Activated T-helper 9 cell treated with anti-CD3 and anti-CD28 coated beads, Interleukin-2, amount 50 U/mL, for 16 hours (primary cell): ENCODE measurements around the gene ADCY5.

Experiments used
- DNase-seq: peaks from one replicate; pipeline ENCODE4 v3.0.0-alpha.2; 2020; ENCODE audit warnings: low read depth

Gene ADCY5

DNA sequence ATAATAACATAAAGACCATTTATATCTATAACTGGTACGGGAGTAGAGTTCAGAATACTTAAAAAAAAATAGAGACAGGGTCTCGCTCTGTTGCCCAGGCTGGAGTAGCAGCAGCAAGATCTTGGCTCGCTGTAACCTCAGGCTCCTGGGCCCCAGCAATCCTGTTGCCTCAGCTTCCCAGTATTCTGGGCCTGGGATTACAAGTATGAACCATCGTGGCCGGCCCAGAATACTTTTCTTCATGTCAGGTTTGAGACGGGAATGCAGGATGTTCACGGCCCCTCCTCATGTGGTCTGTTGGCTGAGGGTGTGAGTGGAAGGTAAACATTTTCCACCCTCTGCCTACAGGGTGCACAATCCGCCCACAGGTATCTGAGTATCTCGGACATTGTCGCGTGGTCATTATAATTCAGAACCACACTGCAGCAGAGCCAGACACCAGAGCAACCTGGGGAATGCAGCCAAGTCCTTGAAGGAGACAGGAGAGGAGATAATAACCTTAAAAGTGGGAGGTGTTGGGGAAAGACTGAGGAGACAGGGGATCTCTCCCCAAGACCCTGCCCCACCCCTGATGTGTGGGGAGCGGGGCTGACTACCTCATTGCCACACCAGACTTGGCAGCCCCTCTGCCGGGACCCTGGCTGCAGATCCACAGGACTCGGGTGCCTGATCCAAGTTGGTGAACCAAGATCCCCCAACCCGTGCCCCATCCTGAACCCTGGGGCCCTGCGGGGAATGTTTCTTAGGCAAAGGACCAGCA lies 106.8 kb downstream of the ADCY5 start:
- DNase-seq = no peak

DNA sequence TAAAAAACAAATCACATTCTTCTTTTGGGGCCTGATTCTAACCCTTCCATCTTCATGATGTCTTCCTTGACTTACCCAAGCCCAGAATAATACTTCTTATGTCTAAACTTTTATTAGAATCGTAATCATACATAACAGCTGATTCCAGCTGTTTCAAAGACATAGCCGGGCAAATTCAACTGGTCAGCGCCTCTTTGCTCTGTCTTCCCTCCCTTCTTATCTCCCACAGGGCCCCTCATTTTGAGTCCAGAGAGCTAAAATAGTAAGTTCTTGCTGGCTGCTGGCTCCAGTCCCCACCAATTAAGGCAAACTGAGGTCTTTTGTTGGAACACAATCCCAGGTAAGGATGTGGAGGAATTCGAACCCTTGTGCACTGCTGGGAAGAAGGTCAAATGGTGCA lies 108.6 kb downstream of the ADCY5 start:
- no peak for DNase-seq

DNA sequence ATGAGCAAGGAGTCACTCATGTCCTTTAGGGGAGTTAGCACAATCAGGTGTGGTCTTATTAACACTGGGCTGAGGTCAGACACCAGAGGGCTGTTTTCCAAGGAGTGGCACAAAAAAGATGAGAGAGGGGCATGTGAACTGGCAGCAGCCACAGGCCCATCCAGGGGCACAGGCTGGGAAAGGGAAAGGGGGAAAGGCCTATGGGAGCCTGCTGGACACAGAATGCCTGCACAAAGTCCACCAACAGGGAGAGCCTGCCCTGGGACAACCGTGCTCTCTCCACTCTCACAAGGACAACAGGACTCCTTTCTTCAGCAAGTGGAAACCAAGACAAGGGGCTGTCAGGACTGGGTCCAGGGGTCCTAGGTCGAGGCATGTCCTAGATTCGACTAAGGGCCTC lies 109.6 kb downstream of the ADCY5 start:
- no peak for DNase-seq

DNA sequence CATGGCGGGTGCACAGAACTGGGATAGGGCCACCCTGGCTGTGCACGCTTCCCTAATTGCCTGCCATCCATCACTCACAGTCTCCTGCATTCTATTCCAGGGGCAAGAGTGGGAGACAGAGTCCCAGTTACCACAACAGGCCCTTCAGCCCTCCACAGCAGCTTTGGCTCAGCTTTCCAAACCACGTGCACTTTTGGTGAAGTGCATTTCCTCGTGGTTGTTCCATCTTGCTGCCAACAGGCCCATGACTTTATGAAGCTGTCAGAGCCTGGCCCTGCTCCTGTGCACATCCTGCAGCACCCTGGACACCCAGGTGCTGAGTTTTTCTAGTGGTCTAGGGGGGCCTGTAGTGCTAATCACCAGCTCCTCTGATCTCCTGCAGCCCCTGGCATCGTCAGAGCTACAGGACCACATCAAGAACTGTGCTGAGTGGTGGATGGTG lies 110.2 kb downstream of the ADCY5 start:
- DNase-seq = no peak

DNA sequence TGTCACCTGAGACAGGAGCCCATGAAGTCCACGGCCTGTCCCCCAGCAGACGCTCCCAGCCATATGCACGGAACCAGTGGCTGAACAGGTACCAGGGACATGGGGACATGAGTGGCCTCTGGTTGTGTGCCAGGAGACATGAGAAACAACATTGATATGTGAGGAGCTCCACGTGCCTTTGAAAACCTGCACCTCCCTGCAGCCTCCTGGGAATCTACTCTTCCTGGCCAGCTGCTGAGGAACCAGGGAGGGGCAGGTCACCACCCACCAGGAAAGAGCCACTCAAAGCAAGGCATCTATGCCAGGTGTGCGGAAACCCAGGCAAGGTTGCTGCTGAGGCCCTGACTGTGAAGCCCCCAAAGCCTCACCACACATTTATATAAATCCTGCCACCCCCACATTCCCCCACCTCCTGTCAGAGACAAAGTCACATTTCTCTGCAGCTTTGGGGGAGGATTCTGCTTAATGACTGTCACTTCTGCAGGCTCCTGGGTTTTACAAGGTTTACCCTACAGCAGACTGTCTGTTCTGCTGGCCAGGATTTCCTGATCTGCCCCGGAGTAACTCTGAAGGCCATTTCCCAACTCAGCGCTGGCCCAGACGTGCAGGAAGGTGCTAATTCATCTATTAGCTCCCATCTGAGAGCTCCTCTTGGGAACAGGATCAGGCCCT lies 110.8 kb downstream of the ADCY5 start:
- DNase-seq = no peak

DNA sequence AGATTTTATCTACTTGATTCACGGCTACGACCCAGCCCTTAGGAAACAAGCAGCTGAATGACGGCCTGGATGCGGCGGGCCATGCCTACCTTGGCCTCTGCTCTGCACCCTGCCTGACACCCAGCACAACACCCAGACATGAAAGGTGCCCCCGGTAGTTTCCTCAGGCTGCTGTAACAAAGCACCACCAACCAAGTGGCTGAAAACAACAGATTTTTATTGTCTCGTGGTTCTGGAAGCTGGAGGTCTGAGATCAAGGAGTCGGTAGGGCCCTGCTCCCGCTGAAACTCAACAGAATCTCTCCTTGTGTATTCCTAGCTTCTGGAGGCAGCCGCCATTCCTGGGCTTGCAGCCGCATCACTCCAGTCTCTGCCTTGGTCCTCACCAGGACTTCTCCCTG lies 111.7 kb downstream of the ADCY5 start:
- DNase-seq = no peak

DNA sequence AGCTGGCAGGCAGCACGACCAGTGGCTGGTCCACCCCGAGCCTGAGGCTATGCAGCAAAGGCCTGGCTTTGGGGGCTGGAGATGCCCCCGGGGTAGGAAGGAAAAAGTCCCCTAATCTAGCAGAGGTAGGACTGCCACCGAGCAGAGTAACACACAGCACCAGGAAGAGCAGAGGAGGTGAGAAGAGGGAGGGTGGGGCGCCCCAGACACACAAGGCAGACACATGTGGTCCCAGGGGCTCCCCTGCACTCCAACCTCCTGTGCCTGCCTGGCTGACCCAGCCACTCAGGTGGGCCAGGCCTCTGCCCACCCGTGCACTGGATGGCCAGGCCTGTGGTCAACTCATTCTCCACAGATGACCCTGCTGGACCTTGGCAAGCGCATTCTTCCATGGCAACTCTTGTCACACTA lies 112.4 kb downstream of the ADCY5 start:
- DNase-seq = no peak

DNA sequence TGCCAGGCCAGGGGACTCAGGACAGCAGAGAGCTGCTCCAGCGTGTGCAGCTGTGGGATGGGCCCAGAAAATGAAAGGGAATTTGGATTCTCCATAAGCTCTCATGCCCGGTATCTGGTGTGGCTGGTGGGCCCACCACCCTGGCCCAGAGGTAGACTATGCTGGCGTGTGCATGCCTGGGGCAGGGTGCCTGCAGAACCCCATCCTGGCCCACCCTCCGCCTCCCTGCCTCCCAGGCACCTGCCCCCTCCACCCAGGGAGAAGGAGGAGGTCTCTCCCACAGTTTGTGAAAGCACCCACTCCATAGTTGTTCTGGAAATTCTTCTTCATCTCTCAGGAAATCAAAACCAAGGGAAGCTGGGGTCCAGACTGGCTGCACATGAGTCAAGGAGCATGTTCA lies 112.9 kb downstream of the ADCY5 start:
- DNase-seq = no peak

DNA sequence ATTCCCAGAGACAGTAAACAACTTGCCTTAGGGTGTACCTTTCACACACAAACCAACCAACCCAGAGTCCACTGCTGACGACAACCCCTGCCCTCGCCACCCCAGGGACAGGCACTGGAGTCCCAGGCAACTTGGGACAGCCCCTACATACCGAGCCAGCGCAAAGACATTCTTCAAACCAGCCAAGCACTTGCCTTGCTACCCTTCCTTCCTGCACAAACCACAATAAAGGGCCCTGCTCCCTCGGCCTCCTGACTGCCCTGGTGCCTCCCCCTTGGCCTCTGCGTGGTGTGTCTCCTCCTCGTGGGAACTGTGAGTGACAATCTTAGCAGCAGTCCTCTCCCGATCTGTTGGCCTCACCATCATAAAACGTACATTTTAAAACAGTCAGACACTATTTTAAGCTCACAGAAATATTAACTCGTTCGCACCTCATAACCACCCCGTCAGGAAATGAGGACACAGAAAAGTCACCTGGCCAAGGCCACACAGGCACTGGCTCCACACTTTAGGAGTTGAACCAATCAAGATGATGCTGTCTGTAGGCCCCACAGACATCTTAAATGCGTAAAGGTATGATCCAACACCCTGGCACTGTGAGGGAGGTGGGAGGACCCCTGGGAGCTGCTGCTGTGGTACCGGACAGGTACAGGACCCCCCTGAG lies 113.8 kb downstream of the ADCY5 start:
- DNase-seq = no peak

DNA sequence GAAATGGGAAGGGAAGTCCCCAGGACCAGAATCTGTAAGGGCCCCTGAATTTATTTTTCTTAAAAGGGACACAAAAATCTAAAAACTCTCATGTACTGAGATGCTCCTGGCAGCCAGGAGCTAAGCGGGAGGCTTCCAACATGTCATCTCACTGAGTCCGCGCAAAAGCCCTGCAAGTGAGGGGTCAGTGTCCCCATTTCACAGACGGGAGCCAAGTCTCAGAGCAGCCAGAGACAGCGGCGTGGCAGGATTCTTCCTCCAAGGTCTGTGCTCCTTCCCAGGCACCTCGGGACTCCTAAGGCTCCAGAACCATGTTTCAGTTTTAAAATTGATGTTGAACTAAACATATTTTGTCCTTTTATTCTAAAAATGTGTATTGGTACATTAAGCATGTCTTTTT lies 114.8 kb downstream of the ADCY5 start:
- DNase-seq = no peak

DNA sequence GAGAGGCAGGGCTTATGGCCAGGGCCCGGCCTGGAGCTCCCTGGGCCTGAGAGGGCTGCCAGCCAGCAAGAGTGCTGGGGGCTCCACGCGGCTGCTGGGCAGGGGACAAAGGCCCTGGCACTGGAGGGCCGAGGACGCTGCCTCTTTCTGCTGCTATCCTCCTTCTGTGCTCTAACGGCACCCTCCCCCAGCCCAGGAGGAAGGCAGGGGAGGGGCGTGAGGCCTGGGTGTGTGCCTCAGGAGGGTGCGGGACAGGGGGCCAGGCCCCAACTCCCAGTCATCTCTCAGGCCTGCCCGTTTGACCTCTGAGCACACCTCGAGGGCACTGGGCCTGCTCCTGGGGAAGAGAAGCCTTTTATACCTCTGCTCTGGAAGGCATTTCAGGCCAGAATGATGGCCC lies 115.5 kb downstream of the ADCY5 start:
- no peak for DNase-seq

DNA sequence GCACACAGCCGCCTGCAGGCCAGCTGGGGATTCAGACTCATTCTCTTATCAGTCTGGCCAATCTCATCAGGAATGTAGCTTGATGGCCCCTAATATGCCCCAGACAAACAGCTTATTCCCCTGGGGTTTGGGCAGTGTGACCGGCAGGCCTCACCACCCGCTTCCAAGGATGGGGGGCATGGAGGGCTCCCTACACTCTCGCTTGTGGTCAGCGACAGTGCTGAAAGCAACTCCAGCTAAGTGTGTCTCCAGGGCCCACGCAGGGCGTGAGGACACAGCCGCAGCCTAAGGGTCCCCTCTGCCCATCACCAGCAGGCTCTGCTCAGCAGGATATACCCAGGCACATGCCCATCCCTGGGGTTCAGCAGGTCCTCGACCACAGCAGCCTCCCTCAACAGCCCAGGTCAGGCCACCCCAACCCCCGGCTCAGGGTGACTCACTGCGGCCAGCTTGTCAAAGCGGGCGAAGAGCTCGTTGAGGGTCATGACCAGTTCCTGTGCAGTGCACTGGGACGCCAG lies 116.7 kb downstream of the ADCY5 start:
- DNase-seq = no peak

DNA sequence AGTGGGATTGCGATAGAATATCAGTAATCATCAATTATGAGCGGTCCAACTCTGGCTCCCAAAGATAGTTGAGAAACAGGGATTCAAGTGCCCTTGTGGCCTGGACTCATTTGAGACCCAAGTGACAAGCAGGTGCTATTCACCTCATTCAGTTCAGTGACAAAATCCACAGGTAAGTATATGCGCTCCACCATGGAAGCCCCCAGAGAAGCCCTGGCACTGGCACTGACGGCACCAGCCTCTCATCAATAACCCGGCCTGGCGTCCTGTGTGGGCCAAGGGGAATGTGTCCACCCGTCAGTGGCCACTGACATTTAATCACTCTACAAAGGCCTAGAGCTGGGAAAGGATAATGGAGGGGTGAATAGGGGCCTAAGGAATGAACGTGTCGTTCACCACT lies 117.2 kb downstream of the ADCY5 start:
- DNase-seq = no peak

DNA sequence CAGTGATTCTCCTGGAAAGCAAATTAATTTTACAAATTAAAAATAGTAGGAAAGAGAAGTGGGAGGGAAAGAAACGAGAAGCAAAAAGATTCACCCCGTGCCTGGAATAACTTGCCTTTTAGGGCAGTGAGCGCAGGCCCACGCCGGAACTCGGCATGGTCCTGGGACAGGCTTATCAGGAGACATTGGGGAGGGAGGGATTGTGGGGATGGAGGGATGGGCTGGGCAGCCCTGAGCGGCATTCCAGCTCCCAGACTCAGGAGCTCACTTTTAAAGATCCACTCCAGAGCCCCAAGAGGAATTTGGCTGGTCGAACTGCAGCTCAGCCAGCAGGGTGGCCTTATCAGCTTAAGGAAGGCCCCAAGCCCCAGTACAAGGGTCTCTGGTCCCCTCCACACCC lies 117.9 kb downstream of the ADCY5 start:
- no peak for DNase-seq

DNA sequence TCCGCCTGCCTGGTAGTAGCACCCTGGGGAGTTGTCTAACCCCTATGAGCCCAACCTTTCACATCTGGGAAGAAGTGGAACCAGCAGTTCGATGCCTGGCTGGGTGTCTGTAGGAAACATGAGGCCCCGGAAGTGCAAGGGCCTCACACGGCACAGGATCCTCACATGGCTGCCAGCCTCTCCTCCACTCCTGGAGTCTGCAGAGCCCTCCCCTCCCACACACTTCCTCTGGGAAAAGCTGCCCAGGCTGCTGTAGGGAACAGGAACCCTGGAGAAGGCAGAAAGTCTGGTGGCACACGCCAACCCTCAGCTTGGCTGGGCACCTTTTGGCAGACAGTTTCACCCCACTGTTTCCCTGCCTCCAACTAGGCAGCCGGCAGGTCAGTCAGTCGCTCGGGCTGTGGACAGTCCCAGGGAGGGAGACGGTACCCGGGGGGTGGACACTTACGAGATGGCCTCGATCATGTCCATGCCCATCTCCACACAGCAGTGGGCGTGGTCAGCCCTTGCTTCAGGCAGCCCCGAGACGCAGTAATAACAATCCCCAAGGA lies 118.4 kb downstream of the ADCY5 start:
- DNase-seq = no peak

DNA sequence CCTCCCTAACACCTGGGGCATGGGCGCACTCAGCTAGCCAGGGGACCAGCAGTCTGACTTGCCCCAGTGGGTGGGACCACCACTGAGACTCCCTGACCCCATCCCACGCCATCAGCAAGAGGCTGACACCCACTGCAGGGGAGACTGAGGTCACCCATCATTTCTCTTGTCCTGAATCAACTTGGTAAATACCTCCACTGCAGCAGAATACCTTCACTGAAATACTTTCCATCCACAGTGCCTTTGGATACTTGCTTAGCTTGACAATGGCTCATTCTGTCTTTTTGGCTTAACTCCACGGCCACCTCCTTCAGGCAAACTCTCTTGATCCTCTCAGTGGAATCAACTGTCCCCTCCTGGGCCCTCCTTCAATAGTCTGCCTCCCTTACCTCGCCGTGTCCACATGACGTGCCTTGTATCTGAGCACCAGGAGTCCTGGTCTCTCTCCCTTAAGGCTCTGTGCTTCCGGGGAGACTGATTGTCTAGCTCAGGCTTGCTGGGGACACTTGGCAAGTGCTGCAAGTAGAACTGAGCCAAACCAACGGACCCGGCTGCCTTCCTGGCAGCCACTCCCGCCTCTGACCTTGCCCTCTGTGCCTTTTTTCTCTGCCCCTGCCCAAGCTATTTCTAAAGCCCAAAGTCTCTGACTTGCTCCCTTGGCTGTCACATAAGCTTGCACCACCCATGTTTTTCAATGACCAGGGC lies 119.1 kb downstream of the ADCY5 start:
- DNase-seq = no peak

DNA sequence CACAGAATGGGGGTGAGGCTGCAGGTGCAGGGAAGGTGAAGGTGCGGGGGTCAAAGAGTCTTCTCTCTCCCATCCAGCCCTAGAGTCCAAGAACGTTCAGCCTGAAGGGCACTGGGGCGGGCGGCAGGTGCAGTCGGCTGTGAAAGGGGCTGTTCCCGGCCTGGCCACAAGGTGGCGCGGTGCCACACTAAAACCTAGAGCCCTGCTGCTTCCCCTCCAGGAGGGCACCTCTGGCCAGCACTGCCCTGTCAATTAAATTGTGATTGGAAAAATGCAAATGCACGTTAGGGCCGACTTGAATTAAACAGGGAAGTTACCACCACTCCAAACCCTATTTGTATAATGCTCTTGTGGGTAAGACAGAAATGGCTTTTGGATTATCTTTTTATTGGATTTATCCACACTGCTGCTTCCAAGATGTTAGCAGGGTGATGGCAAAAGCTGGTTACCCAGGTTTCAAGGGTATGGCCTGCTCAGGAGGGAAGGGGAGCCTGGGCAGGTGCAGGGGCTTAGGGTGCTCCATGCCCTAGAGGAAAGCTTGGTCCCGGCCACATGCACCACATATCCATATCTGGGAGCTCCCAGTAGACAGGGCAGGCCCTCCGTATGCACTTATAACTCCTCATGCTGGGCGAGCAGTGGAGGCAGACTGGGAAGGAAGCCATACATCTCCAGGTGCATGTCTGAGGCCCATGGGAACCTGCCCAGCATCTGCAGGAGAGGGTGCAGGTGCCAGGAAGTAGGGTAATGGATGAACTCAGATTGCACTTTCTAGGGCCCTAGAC lies 119.8 kb downstream of the ADCY5 start:
- DNase-seq = peak; percentile 58

DNA sequence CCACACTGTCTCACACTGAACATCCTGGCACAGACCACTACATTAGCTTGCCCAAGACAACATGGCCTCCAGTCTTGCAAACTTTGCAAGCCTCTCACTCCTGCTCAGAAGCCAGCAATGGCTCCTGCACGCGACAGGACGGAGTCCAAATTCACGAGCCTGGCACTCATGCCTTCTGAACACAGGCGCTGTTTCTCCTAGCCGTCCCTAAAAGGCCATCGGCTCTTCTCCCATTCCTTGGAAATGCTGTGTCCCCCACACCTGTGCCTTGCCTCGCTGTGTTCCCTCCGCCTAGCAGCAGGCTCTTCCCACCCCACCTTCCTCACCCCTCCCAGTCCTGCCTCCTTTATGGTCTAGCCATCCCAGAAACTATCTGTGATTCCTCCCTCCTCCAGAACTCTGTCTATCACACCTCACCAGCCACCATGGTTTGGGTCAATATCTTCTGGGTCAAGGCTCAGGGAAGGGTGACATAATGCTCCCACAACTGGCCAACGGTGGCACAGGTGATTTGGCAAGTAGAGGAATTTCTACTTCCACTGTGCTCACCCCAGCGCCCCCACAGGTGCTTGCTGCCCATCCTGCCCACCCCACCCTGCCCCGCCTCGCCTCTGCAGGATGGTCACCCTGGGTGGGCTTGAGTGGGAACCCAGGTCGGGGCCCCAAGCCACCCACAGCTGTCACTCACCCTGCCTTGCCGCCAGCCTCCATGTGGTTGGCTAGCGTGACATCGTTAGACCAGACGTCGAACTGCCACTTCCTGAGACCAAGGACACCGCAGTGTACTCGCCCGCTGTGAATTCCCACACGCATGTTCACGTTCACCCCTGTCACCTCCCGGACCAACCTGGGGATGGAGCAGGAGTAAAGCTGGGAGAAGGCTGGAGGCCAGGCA lies 120.7 kb downstream of the ADCY5 start:
- no peak for DNase-seq

DNA sequence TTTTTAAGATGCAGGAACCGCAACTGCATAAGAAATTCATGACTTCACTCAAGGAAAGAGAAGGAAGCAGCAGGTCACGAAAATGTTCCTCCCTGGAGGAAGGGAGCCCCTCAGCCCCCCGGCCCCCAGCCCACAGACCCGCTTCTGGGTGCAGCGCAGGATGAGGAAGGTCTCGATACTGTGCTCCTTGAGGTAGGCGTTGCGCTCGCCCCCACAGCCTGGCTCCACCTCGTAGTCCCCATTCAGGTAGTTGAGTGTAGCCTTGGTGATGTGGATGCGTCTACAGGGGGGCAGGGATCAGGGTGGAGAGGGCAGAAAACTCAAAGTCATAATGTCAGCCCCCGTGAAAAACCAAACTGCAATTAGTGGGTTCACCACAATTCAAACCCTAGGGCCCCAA lies 121.4 kb downstream of the ADCY5 start:
- DNase-seq = no peak

DNA sequence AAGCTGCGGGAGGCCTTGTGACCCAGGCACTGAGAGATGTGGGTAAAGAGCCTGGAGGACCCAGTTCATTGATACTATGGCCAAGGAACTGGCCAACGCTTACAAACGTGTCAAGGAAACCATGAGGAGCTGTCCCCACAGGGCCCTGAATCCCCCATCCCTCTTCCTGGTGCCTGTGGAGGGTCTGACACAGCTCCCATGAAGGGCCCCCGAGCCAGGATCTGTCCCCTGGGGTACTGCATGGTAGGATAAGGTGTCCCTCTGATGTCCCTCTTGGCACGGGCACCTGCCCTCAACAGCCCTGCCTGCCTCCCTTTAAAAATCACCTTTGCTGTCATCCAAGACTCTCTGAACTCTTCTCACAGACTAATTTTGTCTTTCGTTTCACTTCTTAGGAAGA lies 122.4 kb downstream of the ADCY5 start:
- DNase-seq = no peak
